GM12872 (cell line): ENCODE results near the gene DYRK1A.

Experiments used
- CTCF ChIP-seq: IDR thresholded peaks from 3 replicates; pipeline ENCODE4 v1.5.1; 2011; ENCODE audit warnings: low read depth, mild to moderate bottlenecking, low read length, moderate library complexity; ENCODE audit not compliant: insufficient read depth

Gene DYRK1A

GRCh38 chr21:37381883-37382585 lies 15.5 kb downstream of the DYRK1A start:
- no peak for TF ChIP-seq CTCF

- TF ChIP-seq CTCF, result no peak
Observed at GRCh38 chr21:37383086-37383485, 16.5 kb downstream of the DYRK1A start.

GRCh38 chr21:37383784-37384311 lies 17.3 kb downstream of the DYRK1A start:
- TF ChIP-seq CTCF, result no peak

- TF ChIP-seq CTCF, result no peak
Observed at GRCh38 chr21:37384416-37384815, 17.8 kb downstream of the DYRK1A start.

GRCh38 chr21:37385179-37385765 lies 18.7 kb downstream of the DYRK1A start:
- no peak for TF ChIP-seq CTCF

- TF ChIP-seq CTCF, result no peak
Observed at GRCh38 chr21:37386151-37386550, 19.6 kb downstream of the DYRK1A start.

- TF ChIP-seq CTCF, result no peak
Observed at GRCh38 chr21:37389456-37389855, 22.9 kb downstream of the DYRK1A start.
